HL-60/S4 treated with retinoic acid at 250 ng/mL for 4 days and 3 days (cell line): ENCODE data around the gene ATP5F1D.

Source experiments
- in situ Hi-C: fragments of 300-500 bp; cut with MboI; formaldehyde crosslinking; loops from 2 replicates; pipeline ENCODE4 v1.7.0; 2022; ENCODE audit warnings: low sequenced_read_pairs

The ATP5F1D gene

DNA sequence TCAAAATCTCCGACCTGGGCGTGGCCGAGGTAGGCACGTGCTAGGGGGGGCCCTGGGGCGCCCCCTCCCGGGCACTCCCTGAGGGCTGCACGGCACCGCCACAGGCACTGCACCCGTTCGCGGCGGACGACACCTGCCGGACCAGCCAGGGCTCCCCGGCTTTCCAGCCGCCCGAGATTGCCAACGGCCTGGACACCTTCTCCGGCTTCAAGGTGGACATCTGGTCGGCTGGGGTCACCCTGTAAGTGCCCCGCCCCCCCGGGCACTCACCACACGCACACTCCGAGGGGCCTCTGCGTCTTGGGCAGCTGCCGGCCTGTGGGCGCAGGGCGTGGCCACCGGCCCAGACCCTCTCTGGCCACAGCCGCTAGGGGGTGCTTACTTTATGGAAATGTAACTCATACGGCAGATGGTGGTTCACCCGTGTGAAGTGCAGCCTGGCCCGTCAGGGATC is 21.0 kb upstream of the ATP5F1D start:
- in situ Hi-C loops, result no loop called here

DNA sequence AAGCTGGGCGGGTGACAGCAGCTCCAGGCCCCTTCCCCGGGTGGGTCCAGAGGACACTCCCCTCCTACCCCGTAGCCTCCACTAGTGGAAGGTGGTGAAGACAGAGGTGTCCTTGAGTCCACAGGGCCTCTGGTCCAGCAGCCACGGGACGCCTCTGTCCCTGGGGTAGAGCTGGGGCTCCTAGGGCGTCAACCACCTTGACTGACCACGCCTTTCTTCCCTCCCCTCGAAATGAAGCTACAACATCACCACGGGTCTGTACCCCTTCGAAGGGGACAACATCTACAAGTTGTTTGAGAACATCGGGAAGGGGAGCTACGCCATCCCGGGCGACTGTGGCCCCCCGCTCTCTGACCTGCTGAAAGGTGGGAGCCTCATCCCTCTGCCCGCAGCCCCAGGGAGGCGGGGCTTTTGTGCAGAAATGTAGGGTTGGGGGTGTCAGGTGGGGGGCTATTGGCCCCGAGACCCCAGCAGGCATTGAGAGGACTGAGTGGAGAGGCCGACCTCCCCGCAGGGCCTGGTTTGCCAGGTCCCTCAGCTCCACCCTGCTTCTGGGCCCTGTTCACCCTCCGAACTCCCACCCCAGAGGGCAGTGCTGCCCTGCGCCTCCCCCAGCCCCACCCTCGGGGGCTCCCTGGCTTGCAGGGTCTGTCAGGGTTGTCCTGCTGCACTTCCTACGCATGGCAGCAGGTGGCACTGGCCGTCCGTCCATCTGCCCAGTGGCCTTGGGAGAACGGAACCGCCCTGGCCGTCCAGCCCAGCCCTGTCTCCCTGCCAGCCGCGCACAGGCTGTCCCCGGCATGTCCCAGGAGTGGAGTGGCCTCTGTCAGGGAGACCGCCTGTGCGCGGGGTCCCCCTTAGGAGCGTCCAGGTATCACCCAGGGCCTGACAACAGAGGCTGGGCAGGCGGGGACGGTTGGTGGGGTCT is 20.3 kb upstream of the ATP5F1D start:
- in situ Hi-C loops, result no loop called here

GRCh38 chr19:1221904-1222255 is 19.7 kb upstream of the ATP5F1D start:
- in situ Hi-C loops, result no loop called here

DNA sequence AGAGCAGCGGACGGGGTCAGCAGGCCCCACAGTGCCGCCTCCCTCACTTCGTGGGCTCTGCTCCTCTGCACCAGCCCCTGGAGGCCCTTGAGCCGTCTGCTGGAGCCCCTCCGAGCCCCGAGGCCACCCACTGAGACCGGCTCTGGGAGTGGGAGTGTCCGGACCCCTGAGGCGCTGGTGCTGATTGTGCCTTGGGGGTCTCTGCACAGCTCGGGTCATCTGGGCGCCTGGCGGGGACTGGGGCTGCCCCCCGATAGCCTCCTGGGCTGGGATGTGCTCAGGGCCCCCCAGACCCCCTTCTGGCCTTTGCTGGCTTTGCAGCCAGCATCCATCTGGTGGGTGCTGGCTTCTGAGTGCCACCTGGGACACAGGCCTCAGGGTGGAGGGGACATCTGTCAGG is 19.2 kb upstream of the ATP5F1D start:
- in situ Hi-C loops, result no loop called here

GRCh38 chr19:1223018-1223855 is 18.3 kb upstream of the ATP5F1D start:
- in situ Hi-C loops, result no loop called here

GRCh38 chr19:1224047-1224825 is 17.3 kb upstream of the ATP5F1D start:
- in situ Hi-C loops, result no loop called here

DNA sequence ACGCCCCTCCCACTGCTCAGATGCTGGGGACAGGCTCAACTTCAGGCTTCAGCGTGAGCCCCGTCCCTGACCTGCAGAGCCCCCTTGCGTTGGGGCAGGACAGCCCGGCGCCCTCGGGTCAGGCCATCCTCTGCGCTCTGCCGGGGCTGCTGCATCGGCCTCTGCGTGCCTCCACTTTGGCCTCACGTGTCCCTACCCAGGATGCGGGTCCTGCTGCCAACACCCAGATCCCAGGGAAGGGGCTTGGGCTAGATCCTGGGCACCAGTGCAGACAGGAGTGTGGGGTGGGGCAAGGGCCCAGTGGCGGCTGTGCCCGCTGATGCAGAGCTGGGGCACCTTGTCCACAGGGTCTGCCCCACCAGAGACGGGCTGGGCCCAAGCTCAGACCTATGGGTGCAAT is 16.7 kb upstream of the ATP5F1D start:
- in situ Hi-C loops, result no loop called here

- in situ Hi-C loops, result no loop called here
These were observed 15.9 kb upstream of the ATP5F1D start for GRCh38 chr19:1225440-1226226.

GRCh38 chr19:1226227-1226518 is 15.4 kb upstream of the ATP5F1D start:
- in situ Hi-C loops, result no loop called here

GRCh38 chr19:1226522-1227303 is 14.8 kb upstream of the ATP5F1D start:
- in situ Hi-C loops, result no loop called here

- in situ Hi-C loops, result no loop called here
These were observed 14.1 kb upstream of the ATP5F1D start for GRCh38 chr19:1227304-1228054.

DNA sequence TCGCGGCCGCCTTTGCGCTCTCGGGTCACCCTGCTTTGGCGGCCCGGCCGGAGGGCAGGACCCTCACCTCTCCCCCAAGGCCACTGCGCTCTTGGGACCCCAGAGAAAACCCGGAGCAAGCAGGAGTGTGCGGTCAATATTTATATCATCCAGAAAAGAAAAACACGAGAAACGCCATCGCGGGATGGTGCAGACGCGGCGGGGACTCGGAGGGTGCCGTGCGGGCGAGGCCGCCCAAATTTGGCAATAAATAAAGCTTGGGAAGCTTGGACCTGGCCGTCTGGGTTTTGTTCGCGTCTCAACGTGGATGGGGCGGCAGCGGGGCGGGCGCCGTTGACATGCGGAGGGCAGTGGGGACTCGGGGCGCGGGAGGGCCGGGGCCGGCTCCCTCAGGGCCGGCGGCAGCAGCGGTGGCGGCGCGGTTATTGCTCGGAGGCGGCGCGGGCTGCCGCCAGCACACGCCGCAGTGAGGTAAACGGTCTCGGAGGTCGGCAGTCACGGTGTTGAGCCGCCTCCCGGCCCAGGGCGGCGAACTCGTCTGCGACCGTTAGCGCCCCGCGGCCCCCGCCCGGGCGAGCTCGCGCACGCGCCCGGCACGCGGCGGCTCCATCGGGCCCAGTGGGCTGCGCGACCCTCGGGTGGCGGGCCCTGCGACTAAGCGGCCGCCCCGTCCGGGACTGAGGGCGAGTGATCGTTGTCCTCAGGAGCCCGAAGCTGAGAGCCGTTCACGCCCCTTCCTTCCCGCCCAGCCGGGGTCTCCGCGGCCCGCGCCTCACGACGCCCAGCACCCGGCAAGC is 13.2 kb upstream of the ATP5F1D start:
- in situ Hi-C loops, result no loop called here

- in situ Hi-C loops, result no loop called here
These were observed 12.3 kb upstream of the ATP5F1D start for GRCh38 chr19:1229056-1229923.

DNA sequence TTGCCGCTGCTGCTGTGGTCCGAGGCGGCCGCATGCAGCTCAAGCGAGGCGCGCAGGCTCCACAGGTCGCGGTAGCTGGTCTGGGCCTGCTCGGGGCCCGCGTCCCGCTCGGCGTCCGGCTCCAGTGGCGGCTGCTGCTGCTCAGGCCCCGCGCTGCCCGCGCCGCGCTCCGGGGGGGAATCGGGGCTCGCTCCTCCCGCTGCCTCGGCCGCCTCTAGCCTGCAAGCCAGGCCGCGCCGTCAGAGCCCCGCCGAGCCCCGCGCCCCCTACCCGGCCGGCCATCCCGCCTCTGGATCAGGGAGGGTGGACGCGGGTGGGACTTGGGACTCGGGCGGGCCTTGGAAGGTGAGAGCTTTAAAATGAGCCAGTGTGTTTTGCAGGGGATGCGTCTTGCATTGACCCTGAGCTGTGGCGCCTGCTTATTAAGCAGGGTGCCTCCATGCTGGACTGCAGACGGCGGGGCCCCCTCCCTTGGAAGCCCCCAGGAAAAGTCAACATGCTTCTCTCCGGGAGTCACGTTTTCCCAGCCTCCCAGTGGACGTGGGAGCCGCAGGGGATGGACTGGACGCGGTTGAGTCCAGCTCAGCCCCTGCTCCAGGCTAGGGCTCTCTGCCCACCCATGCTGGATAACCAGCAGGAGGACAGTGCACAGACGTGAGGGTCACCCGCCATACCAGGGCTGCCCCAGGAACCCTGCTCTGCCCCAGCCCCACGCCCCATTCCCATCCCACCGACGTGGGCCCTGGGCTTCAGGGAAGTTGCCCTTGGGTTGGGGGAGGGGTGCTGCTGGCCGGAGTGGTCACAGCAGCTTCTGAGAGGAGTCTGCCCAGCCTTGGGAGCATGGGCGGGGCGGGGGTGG is 11.4 kb upstream of the ATP5F1D start:
- in situ Hi-C loops, result no loop called here

GRCh38 chr19:1230783-1231489 is 10.6 kb upstream of the ATP5F1D start:
- in situ Hi-C loops, result no loop called here
